Activated B cell treated with CpG ODN at 0.5 μM for 24 hours (primary cell): Measurements from ENCODE around the gene NCK2. TPM values are rescaled to one million over a fixed set of nuclear protein-coding genes. Genes with fewer than 3 reads are reported as not detected.

Experiments
- ATAC-seq: fragments of 200-7000 bp; cut with Tn5 transposase; one replicate; pipeline ENCODE4 v1.10.0; 2021; ENCODE audit warnings: low read depth, mild to moderate bottlenecking, moderate library complexity
- CTCF ChIA-PET: fragments of 350-600 bp; sonication (Branson Sonifier 250); formaldehyde crosslinking; loops from one replicate; lab custom pipeline; 2021; ENCODE audit warnings: antibody characterized with exemption; lab: Charles Lee
- POLR2A ChIA-PET: fragments of 350-600 bp; sonication (Branson Sonifier 250); formaldehyde crosslinking; loops from one replicate; lab custom pipeline; 2021; ENCODE audit warnings: antibody characterized with exemption; lab: Charles Lee
- DNase-seq: peaks from one replicate; pipeline ENCODE4 v3.0.0; 2022
- H3K27ac Mint-ChIP-seq: one replicate; pipeline ENCODE4 v1.8.0; 2020; ENCODE audit warnings: mixed read lengths
- H3K27me3 Mint-ChIP-seq: one replicate; pipeline ENCODE4 v1.8.0; 2021; ENCODE audit warnings: mixed read lengths
- H3K36me3 Mint-ChIP-seq: one replicate; pipeline ENCODE4 v1.8.0; 2021; ENCODE audit warnings: low read depth, mixed read lengths
- H3K4me1 Mint-ChIP-seq: one replicate; pipeline ENCODE4 v1.8.0; 2021; ENCODE audit warnings: mixed read lengths
- H3K4me3 Mint-ChIP-seq: one replicate; pipeline ENCODE4 v1.8.0; 2020; ENCODE audit warnings: mild to moderate bottlenecking, mixed read lengths
- H3K9me3 Mint-ChIP-seq: one replicate; pipeline ENCODE4 v1.8.0; 2020; ENCODE audit warnings: mixed read lengths
- intact Hi-C: fragments of 100-400 bp; cut with micrococcal nuclease; formaldehyde crosslinking; loops from one replicate; pipeline ENCODE4 v1.15.1; 2024
- total RNA-seq: library from RNA; stranded (reverse); gene quantifications from 2 replicates; pipeline ENCODE4 v1.2.3, GENCODE V29; 2022
- TF ChIP-seq, protein P1 (sequence below): fragments of 200-600 bp; IDR thresholded peaks from one replicate; pipeline ENCODE4 v1.8.0; 2022; ENCODE audit warnings: antibody characterized with exemption, mild to moderate bottlenecking

The NCK2 gene
- total RNA-seq, 1 donor from 2014 or later = 53.4 TPM

DNA sequence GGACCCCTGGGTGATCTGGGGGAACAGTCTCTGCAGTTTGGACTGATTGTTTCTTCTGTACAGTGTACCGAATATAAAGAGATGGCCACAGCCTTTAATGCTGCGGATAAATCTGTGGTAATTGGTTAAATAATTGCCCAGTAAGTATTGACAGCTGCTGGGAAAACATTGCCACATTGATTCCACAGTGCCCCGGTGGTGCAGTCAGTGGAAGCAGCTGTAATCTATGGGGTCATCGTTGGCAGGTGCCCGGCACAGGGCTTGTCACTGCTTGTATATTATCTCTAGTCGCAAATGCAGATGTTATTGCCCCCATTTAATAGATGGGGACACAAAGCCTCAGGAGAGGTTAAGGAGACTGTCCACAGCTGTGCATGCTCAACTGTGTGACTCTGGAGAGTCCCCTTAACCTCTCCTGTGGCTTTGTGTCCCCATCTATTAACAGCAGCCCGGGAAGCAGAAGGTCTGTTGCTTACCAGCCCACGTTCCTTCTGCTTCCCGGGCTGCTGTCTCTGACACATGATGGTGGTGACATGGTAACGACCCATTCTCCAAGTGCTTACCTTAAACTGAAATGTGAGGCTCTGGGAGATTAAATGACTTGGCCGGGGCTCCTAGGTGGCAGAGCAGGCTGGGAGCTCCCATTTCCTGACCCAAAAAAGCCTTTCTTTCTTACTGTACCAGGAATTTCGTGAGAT lies 76.9 kb downstream of the NCK2 start:
- H3K9me3 Mint-ChIP-seq = peaks cover 5% of the 10 kb centered on the region
- peak overlapping the region; percentile 70 for H3K27ac Mint-ChIP-seq
- no peaks in the 10 kb centered on the region for H3K27me3 Mint-ChIP-seq
- DNase-seq = no peak
- peaks cover 72% of the 10 kb centered on the region for H3K36me3 Mint-ChIP-seq
- POLR2A ChIA-PET = interaction anchor here (0.6 to 1.2 kb wide), 3 partner anchors 64 to 76 kb away, joined by 3 to 5 read pairs (median 3); no protein-coding TSS in a partner anchor
- TF ChIP-seq, protein P1, sequence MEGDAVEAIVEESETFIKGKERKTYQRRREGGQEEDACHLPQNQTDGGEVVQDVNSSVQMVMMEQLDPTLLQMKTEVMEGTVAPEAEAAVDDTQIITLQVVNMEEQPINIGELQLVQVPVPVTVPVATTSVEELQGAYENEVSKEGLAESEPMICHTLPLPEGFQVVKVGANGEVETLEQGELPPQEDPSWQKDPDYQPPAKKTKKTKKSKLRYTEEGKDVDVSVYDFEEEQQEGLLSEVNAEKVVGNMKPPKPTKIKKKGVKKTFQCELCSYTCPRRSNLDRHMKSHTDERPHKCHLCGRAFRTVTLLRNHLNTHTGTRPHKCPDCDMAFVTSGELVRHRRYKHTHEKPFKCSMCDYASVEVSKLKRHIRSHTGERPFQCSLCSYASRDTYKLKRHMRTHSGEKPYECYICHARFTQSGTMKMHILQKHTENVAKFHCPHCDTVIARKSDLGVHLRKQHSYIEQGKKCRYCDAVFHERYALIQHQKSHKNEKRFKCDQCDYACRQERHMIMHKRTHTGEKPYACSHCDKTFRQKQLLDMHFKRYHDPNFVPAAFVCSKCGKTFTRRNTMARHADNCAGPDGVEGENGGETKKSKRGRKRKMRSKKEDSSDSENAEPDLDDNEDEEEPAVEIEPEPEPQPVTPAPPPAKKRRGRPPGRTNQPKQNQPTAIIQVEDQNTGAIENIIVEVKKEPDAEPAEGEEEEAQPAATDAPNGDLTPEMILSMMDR = no peak
- intact Hi-C loops = loop anchor here (2.0 kb wide), 1 partner anchor 19 kb away; no protein-coding TSS in a partner anchor
- no peak overlapping the region for H3K4me3 Mint-ChIP-seq
- CTCF ChIA-PET = interaction anchor here (1.7 to 2.0 kb wide), 2 partner anchors 10 to 243 kb away, joined by 3 to 4 read pairs; no protein-coding TSS in a partner anchor
- no peak for ATAC-seq
- H3K4me1 Mint-ChIP-seq = peaks cover 57% of the 10 kb centered on the region

DNA sequence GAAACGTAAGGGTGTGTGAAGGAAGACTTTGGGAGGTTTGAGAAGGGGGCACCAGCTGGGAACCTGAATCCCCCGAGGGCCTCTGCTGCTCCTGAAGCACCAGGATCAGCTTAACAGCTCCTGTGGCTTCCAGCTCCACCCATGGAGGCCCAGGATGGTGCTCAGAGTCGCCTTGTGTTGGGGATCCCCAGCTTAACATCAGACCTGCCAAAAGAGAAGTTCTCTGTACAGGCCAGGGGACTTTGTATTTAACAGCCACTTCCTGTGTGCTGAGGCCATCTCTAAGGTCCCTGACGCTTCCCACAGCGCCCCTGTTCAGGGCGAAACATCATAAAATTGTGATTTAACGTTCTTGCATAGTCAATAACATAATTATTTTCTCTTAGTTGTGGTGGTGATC lies 77.5 kb downstream of the NCK2 start:
- no peaks in the 10 kb centered on the region for H3K27me3 Mint-ChIP-seq
- H3K4me3 Mint-ChIP-seq = peak overlapping the region; percentile 4
- H3K27ac Mint-ChIP-seq = peak overlapping the region; percentile 70
- H3K9me3 Mint-ChIP-seq = peaks cover 6% of the 10 kb centered on the region
- peaks cover 69% of the 10 kb centered on the region for H3K36me3 Mint-ChIP-seq
- ChIA-PET CTCF (interaction anchor here (1.7 to 2.0 kb wide), 2 partner anchors 10 to 244 kb away, joined by 3 to 4 read pairs; no protein-coding TSS in a partner anchor), POLR2A (interaction anchor here (0.6 to 0.9 kb wide), 3 partner anchors 18 to 76 kb away, joined by 3 to 5 read pairs (median 3); no protein-coding TSS in a partner anchor)
- TF ChIP-seq, protein P1 = no peak
- ATAC-seq (peak; percentile 84), DNase-seq (no peak)
- H3K4me1 Mint-ChIP-seq = peaks cover 59% of the 10 kb centered on the region
- intact Hi-C loops = loop anchor here (2.0 kb wide), 1 partner anchor 19 kb away; no protein-coding TSS in a partner anchor

DNA sequence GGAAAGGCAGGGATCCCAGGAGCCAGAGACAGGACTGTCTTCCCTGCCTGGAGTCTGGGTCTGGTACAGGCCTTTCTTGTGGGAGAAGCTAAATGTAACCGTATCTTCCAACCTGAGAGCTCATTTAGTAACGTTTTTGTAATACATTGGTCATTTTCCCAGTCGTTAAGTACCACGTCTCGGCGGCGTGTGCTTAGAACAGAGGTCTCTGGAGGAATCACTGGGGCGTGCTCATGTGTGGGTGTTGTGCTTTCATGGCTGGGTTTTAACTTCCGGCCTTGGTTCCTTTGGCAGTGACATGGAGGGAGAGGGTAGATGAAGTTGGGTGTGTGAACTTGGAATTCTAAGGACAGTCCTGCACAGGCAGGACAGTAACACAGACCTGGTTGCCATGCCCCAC lies 79.7 kb downstream of the NCK2 start:
- ChIA-PET POLR2A (no interaction called here), CTCF (no interaction called here)
- ATAC-seq (no peak), DNase-seq (no peak)
- Mint-ChIP-seq H3K4me3 (no peak overlapping the region), H3K27ac (peak overlapping the region; percentile 69), H3K36me3 (peaks cover 64% of the 10 kb centered on the region), H3K27me3 (no peaks in the 10 kb centered on the region), H3K4me1 (peaks cover 75% of the 10 kb centered on the region), H3K9me3 (peaks cover 12% of the 10 kb centered on the region)
- TF ChIP-seq, protein P1 = no peak
- intact Hi-C loops = no loop called here

DNA sequence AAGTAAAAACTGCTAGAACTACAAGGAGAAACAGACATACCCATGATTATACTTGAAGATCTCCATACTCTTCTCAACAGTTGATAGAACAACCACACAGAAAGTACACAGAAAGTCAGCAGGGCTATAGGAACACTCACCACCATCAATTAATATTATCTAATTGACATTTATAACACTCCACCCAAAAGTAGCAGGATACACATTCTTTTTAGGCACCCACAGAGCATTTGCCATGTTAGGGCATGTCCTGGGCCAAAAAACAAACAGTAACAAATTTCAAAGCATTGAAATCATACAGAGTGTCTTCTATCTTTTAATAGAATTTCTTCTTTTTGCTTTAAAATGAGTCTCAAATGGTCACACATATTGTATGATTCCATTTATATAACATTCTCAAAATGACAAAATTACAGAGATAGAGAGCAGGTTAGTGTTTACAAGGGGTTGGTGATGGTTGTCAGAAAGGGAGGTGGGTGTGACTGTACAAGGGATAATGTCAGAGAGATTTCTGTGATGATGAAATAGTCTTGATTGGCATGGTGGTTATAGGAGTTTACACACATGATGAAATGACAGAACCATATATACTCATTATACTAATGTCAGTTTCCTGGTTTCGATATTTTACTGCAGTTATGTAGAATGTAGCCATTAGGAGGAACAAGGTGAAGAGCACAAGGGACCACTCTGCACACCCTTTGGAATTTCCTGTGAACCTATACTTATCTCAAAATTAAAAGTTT lies 82.8 kb downstream of the NCK2 start:
- Mint-ChIP-seq H3K4me1 (peaks cover 74% of the 10 kb centered on the region), H3K27me3 (no peaks in the 10 kb centered on the region), H3K4me3 (no peak overlapping the region), H3K36me3 (peaks cover 71% of the 10 kb centered on the region), H3K27ac (peak overlapping the region; percentile 74), H3K9me3 (peaks cover 17% of the 10 kb centered on the region)
- ATAC-seq = peak; percentile 49
- intact Hi-C loops = no loop called here
- POLR2A ChIA-PET = no interaction called here
- CTCF ChIA-PET = no interaction called here
- no peak for DNase-seq
- TF ChIP-seq, protein P1 = no peak

DNA sequence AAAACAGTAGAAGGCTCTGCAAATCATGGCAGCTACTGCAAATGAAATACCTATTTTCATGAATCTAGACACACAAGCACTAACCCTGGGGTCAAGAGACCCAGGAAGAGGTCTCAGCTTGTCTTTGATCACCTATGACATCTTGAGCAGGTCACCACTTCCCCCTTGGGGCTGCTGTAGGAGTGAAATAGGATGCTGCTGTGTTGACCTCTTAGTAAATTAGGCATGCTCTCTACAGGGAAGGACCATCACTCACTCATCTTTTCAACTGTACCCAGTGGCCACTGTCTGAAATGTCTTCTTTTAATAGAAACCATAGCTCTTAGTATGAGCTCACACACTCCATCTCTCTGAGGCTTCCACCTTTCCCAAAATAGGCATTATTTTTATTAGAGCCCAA lies 83.8 kb downstream of the NCK2 start:
- ChIA-PET CTCF (no interaction called here), POLR2A (interaction anchor here (1.1 kb wide), 1 partner anchor 52 kb away, joined by 4 read pairs; no protein-coding TSS in a partner anchor)
- DNase-seq (no peak), ATAC-seq (peak; percentile 14)
- H3K4me3 Mint-ChIP-seq = no peak overlapping the region
- TF ChIP-seq, protein P1 = no peak
- intact Hi-C loops = no loop called here
- peaks cover 73% of the 10 kb centered on the region for H3K36me3 Mint-ChIP-seq
- peak overlapping the region; percentile 65 for H3K27ac Mint-ChIP-seq
- H3K4me1 Mint-ChIP-seq = peaks cover 67% of the 10 kb centered on the region
- peaks cover 20% of the 10 kb centered on the region for H3K9me3 Mint-ChIP-seq
- H3K27me3 Mint-ChIP-seq = no peaks in the 10 kb centered on the region
